Measurements from ENCODE around the gene METTL21A. TPM values are rescaled to one million over a fixed set of nuclear protein-coding genes. Genes with fewer than 3 reads are reported as not detected.

The METTL21A gene
- total and polyA plus RNA-seq, 2 donors from 2014 or later: 10.7 to 17.4 TPM

GRCh38 chr2:207673431-207673830 lies 48.2 kb upstream of the METTL21A start:
- H3K27ac ChIP-seq (ENCODE audit: low read depth in 2 of 2, low read length in 2 of 2): no peak overlapping the region
- TF ChIP-seq CTCF (IDR thresholded peaks at IDR 0.05; ENCODE audit: borderline replicate concordance, extremely low read depth, insufficient read depth): no peak
- DNase-seq (no peak), FAIRE-seq (no peak)
- H3K9ac ChIP-seq (ENCODE audit: low read length in 3 of 3): no peak overlapping the region
- H3K4me3 ChIP-seq (ENCODE audit: low read length in 3 of 3): no peak overlapping the region
- no peaks in the 10 kb centered on the region for H3K36me3 ChIP-seq (ENCODE audit: control insufficient read depth in 2 of 3, insufficient read depth in 3 of 3, low read length in 3 of 3)
- no peaks in the 10 kb centered on the region for H3K27me3 ChIP-seq (ENCODE audit: control insufficient read depth, insufficient read depth, low read length)
- no peaks in the 10 kb centered on the region for H3K4me1 ChIP-seq (ENCODE audit: control insufficient read depth in 2 of 3, insufficient read depth in 2 of 3, low read depth in 1 of 3, low read length in 3 of 3)
- intact Hi-C loops (cut with DNase I): no loop called here
- H3K9me3 ChIP-seq (ENCODE audit: control insufficient read depth in 2 of 3, insufficient read depth in 1 of 3, low read length in 3 of 3): no peaks in the 10 kb centered on the region

- intact Hi-C loops (cut with DNase I): no loop called here
- H3K9ac ChIP-seq (ENCODE audit: low read length in 3 of 3): no peak overlapping the region
- H3K9me3 ChIP-seq (ENCODE audit: control insufficient read depth in 2 of 3, insufficient read depth in 1 of 3, low read length in 3 of 3): no peaks in the 10 kb centered on the region
- no peak for FAIRE-seq
- H3K27ac ChIP-seq (ENCODE audit: low read depth in 2 of 2, low read length in 2 of 2): no peak overlapping the region
- H3K4me3 ChIP-seq (ENCODE audit: low read length in 3 of 3): no peak overlapping the region
- no peaks in the 10 kb centered on the region for H3K4me1 ChIP-seq (ENCODE audit: control insufficient read depth in 2 of 3, insufficient read depth in 2 of 3, low read depth in 1 of 3, low read length in 3 of 3)
- TF ChIP-seq CTCF (IDR thresholded peaks at IDR 0.05; ENCODE audit: borderline replicate concordance, extremely low read depth, insufficient read depth): no peak
- H3K36me3 ChIP-seq (ENCODE audit: control insufficient read depth in 2 of 3, insufficient read depth in 3 of 3, low read length in 3 of 3): no peaks in the 10 kb centered on the region
- no peaks in the 10 kb centered on the region for H3K27me3 ChIP-seq (ENCODE audit: control insufficient read depth, insufficient read depth, low read length)
- no peak for DNase-seq
These were observed 45.7 kb upstream of the METTL21A start for GRCh38 chr2:207670887-207671286.

- Histone ChIP-seq H3K27ac (ENCODE audit: low read depth in 2 of 2, low read length in 2 of 2) (no peak overlapping the region), H3K9ac (ENCODE audit: low read length in 3 of 3) (no peak overlapping the region), H3K27me3 (ENCODE audit: control insufficient read depth, insufficient read depth, low read length) (no peaks in the 10 kb centered on the region), H3K4me1 (ENCODE audit: control insufficient read depth in 2 of 3, insufficient read depth in 2 of 3, low read depth in 1 of 3, low read length in 3 of 3) (no peaks in the 10 kb centered on the region), H3K4me3 (ENCODE audit: low read length in 3 of 3) (no peak overlapping the region), H3K36me3 (ENCODE audit: control insufficient read depth in 2 of 3, insufficient read depth in 3 of 3, low read length in 3 of 3) (no peaks in the 10 kb centered on the region), H3K9me3 (ENCODE audit: control insufficient read depth in 2 of 3, insufficient read depth in 1 of 3, low read length in 3 of 3) (no peaks in the 10 kb centered on the region)
- DNase-seq: no peak
- no peak for FAIRE-seq
- intact Hi-C loops (cut with DNase I): no loop called here
- TF ChIP-seq CTCF (IDR thresholded peaks at IDR 0.05; ENCODE audit: borderline replicate concordance, extremely low read depth, insufficient read depth): no peak
These were observed 38.8 kb upstream of the METTL21A start for GRCh38 chr2:207663870-207664545.

- TF ChIP-seq CTCF (IDR thresholded peaks at IDR 0.05; ENCODE audit: borderline replicate concordance, extremely low read depth, insufficient read depth): no peak
- H3K9ac ChIP-seq (ENCODE audit: low read length in 3 of 3): no peak overlapping the region
- no peaks in the 10 kb centered on the region for H3K36me3 ChIP-seq (ENCODE audit: control insufficient read depth in 2 of 3, insufficient read depth in 3 of 3, low read length in 3 of 3)
- intact Hi-C loops (cut with DNase I): no loop called here
- no peak overlapping the region for H3K27ac ChIP-seq (ENCODE audit: low read depth in 2 of 2, low read length in 2 of 2)
- H3K4me3 ChIP-seq (ENCODE audit: low read length in 3 of 3): no peak overlapping the region
- DNase-seq: no peak
- no peaks in the 10 kb centered on the region for H3K9me3 ChIP-seq (ENCODE audit: control insufficient read depth in 2 of 3, insufficient read depth in 1 of 3, low read length in 3 of 3)
- no peak for FAIRE-seq
- no peaks in the 10 kb centered on the region for H3K27me3 ChIP-seq (ENCODE audit: control insufficient read depth, insufficient read depth, low read length)
- no peaks in the 10 kb centered on the region for H3K4me1 ChIP-seq (ENCODE audit: control insufficient read depth in 2 of 3, insufficient read depth in 2 of 3, low read depth in 1 of 3, low read length in 3 of 3)
These were observed 37.0 kb upstream of the METTL21A start for GRCh38 chr2:207662203-207662602.
